WTC11 (cell line): Measurements from ENCODE around the gene ALOXE3.

Source experiments
- CTCF ChIP-seq: fragments of 200-600 bp; IDR thresholded peaks from 2 replicates; pipeline ENCODE4 v1.8.0; 2022; ENCODE audit warnings: antibody characterized with exemption
- IRF2 ChIP-seq: sonication (generic); formaldehyde crosslinking; IDR thresholded peaks from 2 replicates; pipeline ENCODE4 v1.8.0; 2022; ENCODE audit warnings: low read depth, missing genetic modification reagents, borderline replicate concordance
- USF2 ChIP-seq: sonication (generic); formaldehyde crosslinking; IDR thresholded peaks from 2 replicates; pipeline ENCODE4 v1.8.1; 2023; ENCODE audit warnings: mild to moderate bottlenecking, missing genetic modification reagents, moderate library complexity

- TF ChIP-seq USF2 (CRISPR knock-in tag) (no peak), IRF2 (no peak), CTCF (no peak)
These were observed 27.5 kb upstream of the ALOXE3 start for GRCh38 chr17:8145811-8146210.
